ENCODE data around the gene HSD17B2.

GRCh38 chr16:82108774-82109173 lies 73.7 kb downstream of the HSD17B2 start:
- TF ChIP-seq TAF1 (IDR thresholded peaks at IDR 0.05; ENCODE audit: borderline replicate concordance, insufficient read depth, low read length) (no peak), POLR2AphosphoS5 (IDR thresholded peaks at IDR 0.05; ENCODE audit: low read depth, low read length) (no peak)
